ENCODE measurements around the gene DOCK11. TPM values are rescaled to one million over a fixed set of nuclear protein-coding genes. Genes with fewer than 3 reads are reported as not detected.
"Not testable (repeated sequence)": the region's sequence is repeated elsewhere in the genome, so short reads cannot be mapped to it uniquely, and the experiment has no call there.

Gene DOCK11
- total RNA-seq, 1 donor from 2014 or later: 0.26 TPM

DNA sequence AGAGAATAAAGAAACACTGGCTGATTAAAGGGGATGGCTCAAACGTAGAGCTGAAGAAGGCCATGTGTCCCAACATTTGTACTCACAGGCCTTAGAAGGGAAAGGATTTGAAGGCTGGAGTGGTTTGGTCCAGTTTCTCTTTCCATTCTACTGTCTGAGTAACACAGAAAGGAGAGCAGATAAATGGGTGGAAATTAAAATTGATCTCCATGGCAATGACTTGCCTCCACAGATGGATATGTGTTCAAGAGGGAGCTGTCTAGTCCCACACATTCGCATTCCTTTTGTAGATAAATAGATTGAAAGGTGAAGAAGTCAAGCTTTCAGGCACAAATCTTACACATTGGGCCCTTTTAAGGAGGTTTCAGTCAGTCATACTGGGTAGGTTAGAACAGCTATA is 74.6 kb downstream of the DOCK11 start:
- no peak for DNase-seq (ENCODE audit: low read depth in 2 of 2)

DNA sequence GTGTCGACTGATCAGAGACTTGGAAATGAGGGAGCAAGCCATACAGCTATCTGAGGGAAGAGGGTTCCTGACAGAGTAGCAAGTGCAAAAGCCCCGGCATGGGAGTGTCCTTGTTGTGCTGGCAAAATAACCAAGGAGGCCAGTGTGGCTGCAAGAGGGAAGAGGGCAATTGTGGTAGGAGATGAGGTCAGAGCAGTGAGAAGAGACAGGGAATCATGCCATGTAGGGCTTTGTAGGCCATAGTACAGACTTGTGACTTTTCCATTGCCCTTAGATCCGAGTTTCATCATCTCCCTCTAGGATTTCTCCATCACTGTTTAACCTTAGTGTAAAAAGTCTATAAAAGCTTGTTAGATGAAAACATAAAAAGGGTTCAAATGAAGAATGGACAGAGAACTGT is 76.2 kb downstream of the DOCK11 start:
- no peak for DNase-seq (ENCODE audit: low read depth in 2 of 2)

DNA sequence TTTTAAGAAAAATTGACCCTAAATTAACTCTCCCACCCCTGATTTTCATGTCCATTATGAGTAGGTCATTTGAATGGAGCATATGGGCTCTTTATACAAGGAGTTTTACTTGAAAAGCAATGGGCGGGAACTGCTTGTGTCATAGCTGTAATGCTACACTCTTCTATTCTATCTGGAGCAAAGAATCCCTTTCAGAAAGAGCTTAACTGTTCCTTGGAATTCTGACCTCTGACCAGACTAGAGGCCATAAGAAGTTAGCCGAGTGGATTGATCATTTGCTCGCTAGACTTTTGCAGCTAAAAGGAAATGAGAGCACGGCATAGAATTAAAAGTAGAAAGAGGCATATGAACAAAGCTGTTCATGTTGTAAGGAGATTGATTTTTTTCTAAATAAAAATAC is 79.1 kb downstream of the DOCK11 start:
- DNase-seq (ENCODE audit: low read depth in 2 of 2): no peak

DNA sequence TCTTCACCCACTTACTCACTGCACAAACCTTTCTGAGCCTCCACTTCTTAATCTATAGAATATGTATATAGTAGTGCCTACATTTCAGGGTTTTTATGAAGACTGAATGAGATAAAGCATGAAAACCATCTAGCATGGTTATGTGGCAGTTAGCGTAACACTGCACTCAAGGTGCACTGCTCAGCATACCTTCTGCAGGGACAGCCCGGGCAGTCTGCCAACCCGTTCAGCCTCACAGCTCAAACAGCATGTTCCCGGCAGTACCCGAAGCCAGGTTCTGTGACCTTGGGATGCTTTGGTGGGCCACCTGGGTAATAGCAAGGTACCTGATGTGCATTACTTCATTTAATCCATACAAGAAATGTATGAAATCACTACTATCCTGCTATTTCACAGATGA is 81.4 kb downstream of the DOCK11 start:
- DNase-seq (ENCODE audit: low read depth in 2 of 2): no peak

DNA sequence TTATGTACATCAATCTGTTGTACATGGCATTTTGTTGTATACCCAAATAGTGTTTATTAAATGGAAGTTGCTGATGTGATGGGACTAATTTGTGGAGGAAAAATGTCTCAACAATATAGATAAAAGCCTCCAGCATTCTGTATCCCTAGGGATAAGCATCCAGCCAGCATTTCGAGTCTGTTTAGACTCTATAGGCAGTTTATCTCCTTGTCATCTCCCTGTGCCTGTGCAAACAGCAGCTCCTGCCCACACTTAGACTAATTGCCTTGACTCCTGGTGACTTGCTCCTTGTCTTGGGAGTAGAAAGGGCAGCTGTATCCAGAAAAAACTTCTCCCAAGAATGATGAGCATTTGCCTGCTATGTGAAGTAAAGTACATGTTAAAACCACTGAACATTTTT is 83.8 kb downstream of the DOCK11 start:
- no peak for DNase-seq (ENCODE audit: low read depth in 2 of 2)

DNA sequence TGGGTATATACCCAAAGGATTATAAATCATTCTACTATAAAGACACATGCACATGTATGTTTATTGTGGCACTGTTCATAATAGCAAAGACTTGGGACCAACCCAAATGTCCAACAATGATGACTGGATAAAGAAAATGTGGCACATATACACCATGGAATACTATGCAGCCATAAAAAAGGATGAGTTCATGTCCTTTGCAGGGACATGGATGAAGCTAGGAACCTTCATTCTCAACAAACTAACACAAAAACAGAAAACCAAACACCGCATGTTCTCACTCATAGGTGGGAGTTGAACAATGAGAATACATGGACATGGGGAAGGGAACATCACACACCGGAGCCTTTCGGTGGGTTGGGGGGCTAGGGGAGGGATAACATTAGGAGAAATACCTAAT is 87.3 kb downstream of the DOCK11 start:
- DNase-seq (ENCODE audit: low read depth in 2 of 2): not testable (repeated sequence)

DNA sequence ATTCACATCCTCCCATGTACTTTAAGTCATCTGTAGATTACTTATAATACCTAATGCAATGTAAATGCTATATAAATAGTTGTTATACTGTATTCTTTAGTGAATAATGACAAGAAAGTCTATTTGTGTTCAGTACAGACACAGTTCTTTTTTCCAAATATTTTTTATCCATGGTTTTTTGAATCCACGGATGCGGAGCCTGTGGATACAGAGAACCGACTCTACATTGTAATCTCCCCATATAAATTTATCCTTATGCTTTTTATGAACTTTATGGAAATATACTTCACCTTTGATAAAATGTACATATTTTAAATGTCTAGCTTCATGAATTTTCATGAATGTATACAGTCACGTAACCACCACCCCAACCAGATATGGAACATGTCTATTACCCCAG is 88.2 kb downstream of the DOCK11 start:
- no peak for DNase-seq (ENCODE audit: low read depth in 2 of 2)

DNA sequence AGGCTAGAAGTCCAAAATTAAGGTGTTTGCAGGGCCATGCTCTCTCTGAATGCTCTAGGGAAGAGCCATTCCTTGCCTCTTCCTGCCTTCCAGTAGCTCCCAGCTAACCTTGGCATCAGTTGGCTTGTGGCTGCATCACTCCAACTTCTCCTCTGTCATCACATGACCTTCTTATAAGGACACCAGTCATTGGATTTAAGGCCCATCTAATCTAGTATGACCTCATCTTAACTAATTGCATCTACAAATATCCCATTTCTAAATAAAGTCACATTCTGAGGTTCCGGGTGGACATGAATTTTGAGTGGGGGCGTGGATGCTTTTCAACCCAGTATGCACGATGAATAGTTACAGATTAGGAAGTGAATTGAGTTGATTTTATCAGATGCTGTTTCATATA is 89.7 kb downstream of the DOCK11 start:
- no peak for DNase-seq (ENCODE audit: low read depth in 2 of 2)

DNA sequence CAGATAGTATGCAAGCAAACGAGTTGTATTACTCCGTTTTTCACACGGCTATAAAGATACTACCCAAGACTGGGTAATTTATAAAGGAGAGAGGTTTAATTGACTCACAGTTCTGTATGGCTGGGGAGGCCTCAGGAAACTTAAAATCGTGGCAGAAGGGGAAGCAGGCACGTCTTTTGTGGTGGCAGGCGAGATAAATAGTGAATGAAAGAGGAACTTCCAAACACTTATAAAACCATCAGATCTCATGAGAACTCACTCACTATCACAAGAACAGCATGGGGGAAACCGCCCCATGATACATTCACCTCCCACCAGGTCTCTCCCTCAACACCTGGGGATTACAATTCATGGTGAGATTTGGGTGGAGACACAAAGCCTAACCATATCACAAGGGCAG is 90.6 kb downstream of the DOCK11 start:
- not testable (repeated sequence) for DNase-seq (ENCODE audit: low read depth in 2 of 2)

DNA sequence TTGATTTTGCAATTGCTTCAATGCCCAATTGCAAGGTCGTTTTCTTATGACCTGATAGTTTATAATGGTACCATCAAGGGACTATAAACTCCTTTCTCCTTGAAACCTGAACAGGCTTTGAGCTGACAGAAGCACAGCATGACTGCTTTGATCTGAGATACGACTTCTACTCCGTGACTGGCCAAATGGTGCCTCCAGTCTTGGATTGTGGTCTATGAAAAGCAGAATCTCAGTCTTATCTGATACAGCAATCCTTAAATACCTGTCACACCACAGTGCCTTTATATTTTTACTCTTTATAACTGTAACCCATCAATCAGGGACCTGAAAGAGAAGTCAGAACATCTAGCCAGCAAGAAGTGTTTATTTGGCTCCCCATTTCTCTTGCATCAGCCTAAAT is 93.1 kb downstream of the DOCK11 start:
- DNase-seq (ENCODE audit: low read depth in 2 of 2): no peak

DNA sequence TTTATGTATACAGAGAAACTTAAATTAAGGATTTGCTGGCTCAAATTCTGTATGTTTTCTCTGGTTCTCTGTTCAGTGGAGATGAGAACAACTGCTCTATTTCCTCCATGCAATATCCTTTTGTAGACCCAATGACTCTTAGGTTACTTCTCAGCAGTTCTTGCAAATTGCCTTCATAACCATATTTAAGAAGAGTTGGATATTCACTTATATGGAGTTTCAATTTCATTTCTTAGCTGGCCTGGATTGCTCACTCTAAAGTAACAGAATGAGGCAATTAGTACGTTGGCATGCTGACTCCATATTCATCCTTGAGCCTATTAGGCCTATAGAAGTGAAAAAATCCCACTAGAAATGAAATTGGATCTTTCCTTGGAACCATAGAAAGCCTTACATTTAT is 93.6 kb downstream of the DOCK11 start:
- no peak for DNase-seq (ENCODE audit: low read depth in 2 of 2)

DNA sequence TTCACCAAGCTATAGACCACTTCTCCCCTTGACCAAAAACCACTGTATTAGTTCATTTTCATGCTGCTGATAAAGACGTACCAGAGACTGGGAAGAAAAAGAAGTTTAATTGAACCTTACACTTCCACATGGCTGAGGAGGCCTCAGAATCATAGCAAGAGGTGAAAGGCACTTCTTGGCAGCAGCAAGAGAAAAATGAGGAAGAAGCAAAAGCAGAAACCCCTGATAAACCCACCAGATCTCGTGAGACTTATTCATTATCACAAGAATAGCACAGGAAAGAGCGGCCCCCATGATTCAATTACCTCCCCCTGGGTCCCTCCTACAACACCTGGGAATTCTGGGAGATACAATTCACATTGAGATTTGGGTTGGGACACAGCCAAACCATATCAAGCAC is 97.8 kb downstream of the DOCK11 start:
- no peak for DNase-seq (ENCODE audit: low read depth in 2 of 2)

DNA sequence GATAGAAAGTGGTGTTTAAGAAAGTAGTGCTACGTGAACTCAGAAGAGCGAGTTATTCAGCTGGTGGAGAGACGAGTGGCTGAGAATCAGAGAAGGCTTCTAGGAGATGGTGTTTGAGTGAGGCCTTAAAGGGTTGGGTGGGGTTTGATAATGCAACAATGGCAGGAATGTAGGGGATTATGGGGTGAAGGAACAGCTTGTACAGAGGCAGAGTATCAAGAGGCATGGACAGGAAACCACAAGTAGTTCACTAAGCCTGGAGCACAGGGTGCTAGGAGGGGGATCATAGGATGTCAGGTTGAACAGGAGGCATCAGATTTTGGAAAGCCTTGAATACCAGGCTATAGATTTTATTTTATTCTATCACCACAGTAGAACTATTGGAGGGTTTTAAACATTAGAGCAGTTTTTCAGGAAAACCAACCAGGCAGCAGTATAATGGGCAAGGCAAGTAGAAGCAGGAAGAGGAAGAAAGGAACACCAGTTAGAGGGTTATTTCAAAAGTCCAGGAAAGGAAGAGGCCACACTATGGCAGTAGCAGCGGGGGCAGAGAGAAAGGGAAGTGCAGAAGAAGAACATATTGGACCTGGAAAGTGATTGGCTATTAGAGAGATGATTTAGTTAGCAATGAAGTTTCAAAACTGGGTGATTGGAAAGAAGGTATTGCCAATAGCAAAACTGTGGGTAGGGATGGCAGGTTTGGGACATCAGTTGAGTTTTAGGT is 99.2 kb downstream of the DOCK11 start:
- DNase-seq (ENCODE audit: low read depth in 2 of 2): no peak

DNA sequence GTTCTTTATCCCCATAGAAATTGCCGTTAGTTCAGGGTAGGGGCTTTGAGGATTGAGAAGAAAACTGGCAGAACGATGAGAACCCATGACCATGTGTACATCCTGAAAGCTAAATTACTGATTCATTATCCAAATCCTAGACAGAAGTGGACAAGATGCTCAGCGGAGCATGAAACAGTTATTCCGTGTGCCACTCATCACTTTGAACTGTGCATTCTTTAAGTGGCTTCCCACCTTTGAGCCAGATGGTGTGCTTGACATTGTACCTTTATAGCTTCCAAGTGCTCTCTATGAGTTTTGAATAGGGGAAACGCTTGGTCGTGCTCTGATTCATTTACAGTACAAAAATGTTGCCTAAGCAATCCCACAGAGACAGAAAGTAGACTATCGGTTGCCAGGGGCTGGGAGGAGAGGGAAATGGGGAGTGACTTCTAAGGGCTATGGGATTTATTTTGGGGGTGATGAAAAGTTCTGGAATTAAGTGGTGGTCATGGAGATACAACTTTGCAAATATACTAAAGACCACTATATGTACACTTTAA is 100.0 kb downstream of the DOCK11 start:
- no peak for DNase-seq (ENCODE audit: low read depth in 2 of 2)

DNA sequence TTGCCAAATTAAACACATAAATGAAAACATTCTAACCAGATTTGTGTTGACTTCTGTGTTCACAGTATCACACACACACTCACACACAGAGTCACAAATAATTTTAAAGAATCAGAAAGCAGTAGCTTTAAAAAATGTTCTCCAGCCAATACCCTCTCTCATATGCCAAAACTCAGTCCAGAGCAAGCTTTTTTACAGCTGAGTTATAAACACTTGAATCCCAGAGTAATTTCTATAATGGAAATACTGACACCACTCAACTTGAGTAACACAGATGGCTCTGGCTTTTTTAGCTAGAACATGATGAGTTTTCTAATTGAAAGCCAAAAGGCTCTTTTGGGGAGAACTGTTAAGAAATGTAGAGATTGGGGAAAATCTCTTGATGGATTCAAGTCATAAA is 100.8 kb downstream of the DOCK11 start:
- no peak for DNase-seq (ENCODE audit: low read depth in 2 of 2)

DNA sequence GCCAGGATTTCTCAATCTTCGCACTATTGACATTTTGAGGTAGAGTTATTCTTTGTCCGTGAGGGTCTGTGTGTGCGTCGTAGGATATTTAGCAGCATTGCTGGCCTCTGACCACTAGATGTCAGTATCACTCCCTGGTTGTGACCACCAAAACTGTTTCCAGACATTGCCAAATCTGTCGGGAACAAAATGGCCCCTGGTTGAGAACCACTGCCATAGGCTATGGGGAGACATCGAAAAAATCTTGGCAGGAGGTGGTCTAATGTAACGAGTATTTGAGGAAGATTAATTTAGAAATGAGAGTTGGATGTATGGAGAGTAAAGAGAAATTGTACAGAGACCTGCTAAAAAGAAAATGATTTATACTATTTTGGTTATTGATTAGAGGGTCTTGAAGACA is 108.4 kb downstream of the DOCK11 start:
- peak; percentile 20 to 40 for DNase-seq (ENCODE audit: low read depth in 2 of 2)

DNA sequence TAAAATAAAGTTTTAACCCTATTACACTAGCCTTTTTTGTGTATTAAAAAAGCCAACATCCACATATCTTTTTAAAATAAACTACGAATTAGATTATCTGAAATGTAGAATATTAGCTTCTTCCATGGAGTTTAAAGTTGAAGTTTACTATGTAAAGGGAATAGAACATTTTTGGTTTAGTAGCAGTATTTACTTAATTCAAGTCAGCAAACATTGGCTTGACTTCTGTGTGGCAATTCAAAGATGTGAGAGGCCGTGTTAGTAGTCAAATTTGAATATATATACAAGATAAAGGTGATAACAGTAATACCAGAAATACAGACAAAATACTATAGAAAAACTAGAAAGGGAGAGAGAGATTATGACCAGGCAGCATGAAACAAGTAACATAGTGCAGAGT is 116.7 kb downstream of the DOCK11 start:
- DNase-seq (ENCODE audit: low read depth in 2 of 2): no peak

DNA sequence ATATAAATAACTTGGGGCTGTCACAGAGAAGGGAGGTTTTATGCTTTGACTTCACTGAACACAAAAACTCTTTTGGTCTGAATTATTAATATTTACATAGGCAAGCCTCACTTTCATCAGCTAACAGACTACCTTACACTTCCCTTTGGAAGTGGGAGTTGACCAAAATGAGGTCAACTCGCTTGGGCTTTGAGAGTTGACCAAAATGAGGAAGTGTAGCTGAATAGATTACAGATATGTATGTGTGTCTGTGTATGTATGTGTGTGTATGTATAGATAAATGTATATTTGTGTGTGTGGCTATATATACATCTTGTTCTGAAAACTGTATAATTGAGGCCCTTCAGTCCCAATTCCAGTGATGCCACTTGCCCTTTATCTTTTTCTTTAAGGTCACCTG is 118.5 kb downstream of the DOCK11 start:
- no peak for DNase-seq (ENCODE audit: low read depth in 2 of 2)

DNA sequence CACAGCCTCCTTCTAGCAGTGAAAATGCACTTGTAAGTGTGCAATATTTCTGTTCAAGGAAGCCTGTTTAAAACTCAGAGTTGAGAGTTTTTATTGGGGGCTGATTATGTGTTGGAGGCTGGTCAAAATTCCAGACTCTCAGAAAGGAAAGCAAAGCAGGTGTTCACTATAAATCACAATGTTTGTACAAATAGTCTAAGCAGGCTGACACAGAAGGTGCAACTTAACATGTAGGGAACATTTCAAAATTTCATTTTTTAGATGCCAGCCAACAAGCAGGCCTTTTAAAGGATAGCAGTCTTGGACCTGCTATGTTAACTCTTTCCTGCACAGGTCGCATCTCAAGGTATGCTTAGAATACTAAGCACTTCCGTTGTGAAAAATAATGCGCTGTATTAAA is 119.5 kb downstream of the DOCK11 start:
- no peak for DNase-seq (ENCODE audit: low read depth in 2 of 2)

DNA sequence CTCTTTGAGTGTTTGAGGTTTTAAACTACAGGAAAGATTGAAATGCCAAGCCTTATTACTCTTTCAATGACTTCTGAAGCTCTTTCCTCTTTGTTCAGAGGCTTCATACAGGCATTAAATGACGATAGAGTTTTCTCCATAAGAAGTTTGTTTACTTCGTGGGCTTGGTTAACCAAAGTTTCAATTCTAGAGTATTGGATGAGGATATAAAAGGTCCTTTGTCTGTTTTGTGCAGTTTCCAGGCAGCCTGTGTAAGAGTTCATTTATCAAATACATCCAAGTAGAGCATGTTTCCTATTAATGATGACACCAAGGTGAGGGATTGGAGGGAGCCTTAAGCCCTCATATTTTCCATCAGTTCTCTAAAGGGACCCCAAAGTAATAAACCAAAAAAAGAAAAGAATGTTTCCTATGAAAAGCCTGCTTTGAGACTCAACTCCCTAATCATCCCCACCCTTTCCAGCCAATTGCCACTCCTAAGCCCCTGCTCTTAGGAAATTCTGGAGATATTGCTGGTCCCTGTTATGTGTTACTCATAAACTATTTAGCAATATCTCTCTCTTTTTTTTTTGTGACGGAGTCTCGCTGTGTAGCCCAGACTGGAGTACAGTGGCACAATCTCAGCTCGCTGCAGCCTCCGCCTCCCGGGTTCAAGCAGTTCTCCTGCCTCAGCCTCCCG is 125.6 kb downstream of the DOCK11 start:
- DNase-seq (ENCODE audit: low read depth in 2 of 2): no peak

DNA sequence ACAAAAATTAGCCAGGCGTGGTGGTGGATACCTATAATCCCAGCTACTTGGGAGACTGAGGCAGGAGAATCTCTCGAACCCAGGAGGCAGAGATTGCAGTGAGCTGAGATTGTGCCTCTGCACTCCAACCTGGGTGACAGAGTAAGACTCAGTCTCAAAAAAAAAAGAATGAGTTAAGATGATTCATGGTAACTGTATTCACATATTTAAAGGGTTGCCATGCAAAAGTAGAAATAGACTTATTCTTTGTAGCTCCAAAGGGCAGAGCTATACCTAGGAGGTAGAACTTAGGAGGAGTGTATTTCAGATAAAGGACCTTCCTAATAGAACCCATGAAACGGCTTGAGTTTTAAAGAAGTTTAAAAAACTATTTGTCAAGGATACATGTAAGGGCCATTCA is 127.4 kb downstream of the DOCK11 start:
- DNase-seq (ENCODE audit: low read depth in 2 of 2): no peak

DNA sequence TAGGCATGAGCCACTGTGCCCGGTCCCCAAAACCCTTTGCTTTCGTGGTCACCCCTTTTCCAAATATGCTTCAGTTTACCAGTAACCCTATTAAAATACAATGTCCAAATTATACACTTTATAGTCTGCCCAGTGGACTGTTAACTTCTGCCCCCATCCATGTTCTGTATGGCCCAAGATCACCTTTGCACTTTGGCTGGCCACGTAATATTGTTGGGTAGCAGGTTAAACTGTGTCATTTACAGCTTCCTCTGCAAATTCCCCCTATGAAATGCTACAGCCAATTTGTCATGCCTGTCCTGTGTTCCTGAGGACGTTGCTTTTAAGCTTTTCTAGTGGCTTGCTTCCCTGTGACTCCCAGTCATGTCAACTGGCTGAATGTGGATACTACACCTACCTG is 130.7 kb downstream of the DOCK11 start:
- DNase-seq (ENCODE audit: low read depth in 2 of 2): no peak

DNA sequence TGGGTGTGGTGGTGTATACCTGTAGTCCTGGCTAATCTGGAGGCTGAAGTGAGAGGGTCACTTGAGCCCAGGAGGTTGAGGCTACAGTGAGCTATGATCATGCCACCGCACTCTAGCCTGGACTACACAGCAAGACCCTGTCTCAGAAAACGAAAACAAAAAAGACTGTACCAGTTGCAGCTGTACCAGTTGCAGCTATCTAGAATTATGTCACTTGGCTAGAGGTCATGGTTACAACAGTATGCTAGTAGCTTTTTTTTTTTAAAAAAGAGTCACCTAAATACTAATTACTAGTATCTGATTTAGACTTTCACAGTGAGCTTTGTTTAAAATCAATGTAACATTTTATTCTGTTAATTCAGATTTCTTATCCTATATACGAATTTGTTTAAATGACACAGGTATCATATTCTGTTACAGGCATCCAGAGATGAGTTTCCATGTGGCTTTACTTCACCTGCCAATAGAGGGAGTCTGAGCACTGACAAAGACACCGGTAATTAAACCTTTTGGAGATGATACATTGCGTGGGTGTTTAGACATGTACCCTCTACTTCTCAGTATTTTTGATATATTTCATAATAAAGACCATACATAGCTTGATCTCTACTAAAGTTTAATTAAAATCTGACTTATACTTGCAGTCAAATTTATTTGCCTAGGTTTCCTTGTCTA is 131.6 kb downstream of the DOCK11 start:
- peak in 1 of 2 donors; percentile 10 for DNase-seq (ENCODE audit: low read depth in 2 of 2)

All from dermis microvascular lymphatic vessel endothelial cell (primary cell).